HG02610 (cell line): Measurements from ENCODE around the gene MITF.

Experiments used
- ATAC-seq: cut with Tn5 transposase; IDR thresholded peaks from one replicate; pipeline ENCODE4 v1.9.1; 2021; ENCODE audit warnings: mild to moderate bottlenecking, moderate library complexity; ENCODE audit not compliant: unreplicated experiment

MITF gene

GRCh38 chr3:69828817-69829216, 89.6 kb downstream of the MITF start:
- ATAC-seq = no peak

- ATAC-seq = no peak
Observed at GRCh38 chr3:69830147-69830546, 90.9 kb downstream of the MITF start.

- no peak for ATAC-seq
Observed at GRCh38 chr3:69831737-69832136, 92.5 kb downstream of the MITF start.

GRCh38 chr3:69833591-69833990, 94.3 kb downstream of the MITF start:
- no peak for ATAC-seq

- no peak for ATAC-seq
Observed at GRCh38 chr3:69838217-69838616, 99.0 kb downstream of the MITF start.

GRCh38 chr3:69838696-69839515, 99.6 kb downstream of the MITF start:
- no peak for ATAC-seq

- no peak for ATAC-seq
Observed at GRCh38 chr3:69842351-69842750, 103.1 kb downstream of the MITF start.

GRCh38 chr3:69842789-69843188, 103.5 kb downstream of the MITF start:
- no peak for ATAC-seq

GRCh38 chr3:69844706-69845105, 105.4 kb downstream of the MITF start:
- no peak for ATAC-seq

- no peak for ATAC-seq
Observed at GRCh38 chr3:69847303-69847702, 108.0 kb downstream of the MITF start.

- ATAC-seq = no peak
Observed at GRCh38 chr3:69848113-69848512, 108.8 kb downstream of the MITF start.

- no peak for ATAC-seq
Observed at GRCh38 chr3:69850849-69851248, 111.6 kb downstream of the MITF start.

GRCh38 chr3:69853027-69853426, 113.8 kb downstream of the MITF start:
- no peak for ATAC-seq

- no peak for ATAC-seq
Observed at GRCh38 chr3:69855436-69856162, 116.3 kb downstream of the MITF start.

GRCh38 chr3:69856965-69857705, 117.9 kb downstream of the MITF start:
- ATAC-seq = no peak

GRCh38 chr3:69861556-69861955, 122.3 kb downstream of the MITF start:
- no peak for ATAC-seq

- no peak for ATAC-seq
Observed at GRCh38 chr3:69864141-69864540, 124.9 kb downstream of the MITF start.

GRCh38 chr3:69864766-69865165, 125.5 kb downstream of the MITF start:
- ATAC-seq = no peak

- no peak for ATAC-seq
Observed at GRCh38 chr3:69865925-69866679, 126.8 kb downstream of the MITF start.

- no peak for ATAC-seq
Observed at GRCh38 chr3:69866988-69867720, 127.9 kb downstream of the MITF start.
